Sigmoid colon (tissue), 7 donors: ENCODE measurements around the gene KLHL22. TPM values are rescaled to one million over a fixed set of nuclear protein-coding genes. Genes with fewer than 3 reads are reported as not detected.
A peak's percentile ranks its signal among the peaks of the same experiment; 100 is the strongest.
"Not testable (repeated sequence)": the region's sequence is repeated elsewhere in the genome, so short reads cannot be mapped to it uniquely, and the experiment has no call there.

Experiments used
- DNase-seq: peaks from one replicate; pipeline ENCODE4 v3.0.0-alpha.2; 2019
- H3K27ac ChIP-seq, 4 donors: fragments of 200-600 bp; sonication (generic); one replicate each; pipeline ENCODE4 v1.5.1; 2016 to 2019; ENCODE audit warnings: mild to moderate bottlenecking in 1 of 4
- H3K27me3 ChIP-seq, 3 donors: fragments of 200-600 bp; sonication (generic); one replicate each; pipeline ENCODE4 v1.5.1; 2019; ENCODE audit warnings: mild to moderate bottlenecking in 1 of 3
- H3K36me3 ChIP-seq, 4 donors: fragments of 200-600 bp; sonication (generic); one replicate each; pipeline ENCODE4 v1.5.1; 2016 to 2019
- H3K4me1 ChIP-seq, 4 donors: fragments of 200-600 bp; sonication (generic); one replicate each; pipeline ENCODE4 v1.5.1; 2017 to 2019
- H3K4me3 ChIP-seq, 4 donors: fragments of 200-600 bp; sonication (generic); one replicate each; pipeline ENCODE4 v1.5.1; 2017 to 2019; ENCODE audit warnings: mild to moderate bottlenecking in 2 of 4, moderate library complexity in 1 of 4
- H3K9me3 ChIP-seq, 4 donors: fragments of 200-600 bp in 3 of 4; sonication (generic) in 3 of 4; one replicate each; pipeline versions ENCODE4 v1.5.1 to v1.6.1; 2013 to 2019
- CTCF ChIP-seq, 4 experiments: fragments of 450-650 bp in 3 of 4; fragments of 200-600 bp in 1 of 4; IDR thresholded peaks; one replicate each; pipeline ENCODE4 v1.5.1; 2016 to 2019; ENCODE audit warnings: antibody characterized with exemption in 4 of 4, mild to moderate bottlenecking in 3 of 4, moderate library complexity in 2 of 4
- EP300 ChIP-seq, 4 donors: sonication (generic); formaldehyde crosslinking; IDR thresholded peaks; one replicate each; pipeline ENCODE4 v1.6.1; 2017; ENCODE audit warnings: antibody characterized with exemption in 4 of 4
- POLR2A ChIP-seq, 2 donors: fragments of 450-650 bp; IDR thresholded peaks; one replicate each; pipeline ENCODE4 v1.6.1; 2016; ENCODE audit warnings: antibody characterized with exemption in 2 of 2, mild to moderate bottlenecking in 2 of 2, moderate library complexity in 2 of 2
- POLR2AphosphoS5 ChIP-seq, 4 donors: sonication (generic); formaldehyde crosslinking; IDR thresholded peaks; one replicate each; pipeline ENCODE4 v1.6.1; 2017; ENCODE audit warnings: antibody characterized with exemption in 4 of 4
- WGBS, 2 donors: extraction: QIAGEN DNeasy Blood & Tissue Kit; methylation state at CpG; one replicate each; pipeline ENCODE4 v1.1.7; 2013; 5-methylcytosine and 5-hydroxymethylcytosine counted together
- intact Hi-C: fragments of 100-400 bp; cut with DNase I; formaldehyde crosslinking; loops from one replicate; pipeline ENCODE4 v1.15.1; 2023
- polyA plus RNA-seq, 3 donors: library from polyadenylated mRNA; stranded (reverse); fragments of 200-250 nt; gene quantifications; one replicate each; pipeline ENCODE4 v1.2.3, GENCODE V29; 2013
- total RNA-seq, 4 donors: library from RNA; depleted of rRNA; stranded (reverse); fragments of >200 nt; gene quantifications; one replicate each; pipeline ENCODE4 v1.1.0, GENCODE V29; 2016
- donor health status: healthy with polysubstance abuse.
- donor health status: Bipolar disorder and iron deficiency.
- donor health status: healthy.

Gene KLHL22
- total and polyA plus RNA-seq, 7 donors: 5.4 to 39.6 (median 26.4) TPM

DNA sequence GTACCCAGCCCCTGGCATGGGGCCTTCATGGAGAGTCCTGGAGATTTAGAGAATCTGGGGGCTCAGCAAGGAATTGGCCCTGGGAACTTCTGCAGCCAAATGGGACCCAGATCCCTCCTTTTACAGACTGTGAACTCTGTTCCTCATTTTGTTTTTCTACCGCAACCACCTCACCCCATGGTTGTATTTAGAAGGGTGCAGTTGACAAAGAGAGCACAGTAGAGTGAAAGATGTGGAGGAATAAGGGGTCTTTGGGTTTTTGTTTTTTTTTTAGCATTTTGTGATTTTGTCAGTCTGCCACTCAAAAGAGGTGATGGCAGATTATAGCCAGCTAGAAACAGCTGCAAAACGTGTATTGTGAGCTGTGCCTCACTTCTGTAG is 99.7 kb downstream of the KLHL22 start:
- Histone ChIP-seq H3K4me1 (peaks cover 0 to 23% (median 20%) of the 10 kb centered on the region in 4 donors), H3K27ac (no peak overlapping the region), H3K4me3 (no peak overlapping the region), H3K27me3 (no peaks in the 10 kb centered on the region), H3K36me3 (peaks cover 0 to 5% (median under 1%) of the 10 kb centered on the region in 4 donors), H3K9me3 (no peaks in the 10 kb centered on the region)
- 60 to 62% methylated on average over 2 of the region's 2 CpGs for WGBS, 2 donors
- TF ChIP-seq CTCF (IDR thresholded peaks at IDR 0.05) (no peak), POLR2A (IDR thresholded peaks at IDR 0.05) (no peak), POLR2AphosphoS5 (IDR thresholded peaks at IDR 0.05) (no peak), EP300 (IDR thresholded peaks at IDR 0.05) (no peak)
- DNase-seq: no peak
- intact Hi-C loops: no loop called here

GRCh38 chr22:20395181-20395906 is 100.3 kb downstream of the KLHL22 start:
- 84 to 85% methylated on average over 20 of the region's 20 CpGs for WGBS, 2 donors
- TF ChIP-seq POLR2AphosphoS5 (IDR thresholded peaks at IDR 0.05): no peak
- no peak for TF ChIP-seq CTCF (IDR thresholded peaks at IDR 0.05)
- TF ChIP-seq POLR2A (IDR thresholded peaks at IDR 0.05): no peak
- TF ChIP-seq EP300 (IDR thresholded peaks at IDR 0.05): no peak
- H3K9me3 ChIP-seq: no peaks in the 10 kb centered on the region
- DNase-seq: no peak
- peak overlapping the region in 1 of 4 donors; percentile 92 for H3K4me3 ChIP-seq
- H3K36me3 ChIP-seq: no peaks in the 10 kb centered on the region
- no peaks in the 10 kb centered on the region for H3K27me3 ChIP-seq
- intact Hi-C loops: no loop called here
- H3K4me1 ChIP-seq: peaks cover 0 to 23% (median 20%) of the 10 kb centered on the region in 4 donors
- H3K27ac ChIP-seq: no peak overlapping the region

DNA sequence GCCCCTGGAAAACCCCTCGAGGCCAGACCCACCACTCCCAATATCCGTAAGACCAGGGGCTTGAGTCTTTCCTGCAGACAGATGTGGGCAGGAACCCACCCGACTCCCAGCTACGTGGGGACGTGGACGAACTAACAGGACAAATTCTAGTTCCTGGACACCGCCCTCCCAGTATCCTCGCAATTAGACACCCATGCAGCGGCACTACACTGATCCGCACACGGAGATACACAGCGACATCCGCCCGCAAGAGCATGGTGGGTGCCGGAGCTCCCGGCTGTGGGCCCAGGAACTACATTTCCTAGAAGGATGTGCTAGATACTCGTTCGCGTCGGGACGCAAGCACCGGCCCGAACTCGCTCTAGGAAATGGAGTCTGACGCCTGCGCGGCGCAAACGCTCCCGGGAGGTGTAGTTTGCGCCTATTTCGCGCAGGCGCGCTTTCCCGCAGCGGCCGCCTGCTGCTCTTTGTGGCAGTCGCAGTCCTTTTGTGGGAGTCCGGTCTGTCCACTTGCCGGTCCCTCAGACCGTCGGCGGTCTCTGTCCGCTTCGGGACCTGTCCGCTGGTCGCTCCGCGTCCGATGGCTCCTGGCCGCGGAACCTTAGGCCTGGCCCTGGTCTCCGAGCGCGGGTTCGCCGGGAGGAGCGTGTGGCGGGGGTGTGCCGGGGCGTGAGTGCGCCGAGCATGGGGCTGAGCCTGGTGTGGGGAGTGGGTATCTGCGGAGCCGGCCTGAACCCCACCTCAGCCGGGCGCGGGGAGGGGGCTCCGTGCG is 101.7 kb downstream of the KLHL22 start, which contains the start of gene ZNF74:
ZNF74 (plus strand) TSS at position 447 of the 772 bp plus-strand sequence. CDS start 478 bp downstream, outside the sequence.
- peaks cover 0 to 23% (median 20%) of the 10 kb centered on the region in 4 donors for H3K4me1 ChIP-seq
- WGBS, 2 donors: 1% methylated on average over 71 of the region's 71 CpGs
- no peaks in the 10 kb centered on the region for H3K36me3 ChIP-seq
- H3K27ac ChIP-seq: peak within 1 kb of the TSS; percentile 81 to 83 (median 82)
- intact Hi-C loops: no loop called here
- H3K4me3 ChIP-seq: peak within 1 kb of the TSS; percentile 79 to 93 (median 88)
- H3K27me3 ChIP-seq: no peaks in the 10 kb centered on the region
- DNase-seq: peak; percentile 95
- TF ChIP-seq POLR2AphosphoS5 (IDR thresholded peaks at IDR 0.05): peak; percentile 58 to 77 (median 74)
- peak in 1 of 2 donors; percentile 46 for TF ChIP-seq POLR2A (IDR thresholded peaks at IDR 0.05)
- no peak for TF ChIP-seq EP300 (IDR thresholded peaks at IDR 0.05)
- peak in 1 of 4 experiments; percentile 10 for TF ChIP-seq CTCF (IDR thresholded peaks at IDR 0.05)
- H3K9me3 ChIP-seq: no peaks in the 10 kb centered on the region

- Histone ChIP-seq H3K36me3 (no peaks in the 10 kb centered on the region), H3K9me3 (no peaks in the 10 kb centered on the region), H3K27me3 (no peaks in the 10 kb centered on the region), H3K4me1 (peaks cover 0 to 23% (median 20%) of the 10 kb centered on the region in 4 donors), H3K27ac (peak overlapping the region; percentile 81 to 83 (median 82)), H3K4me3 (peak overlapping the region; percentile 79 to 93 (median 88))
- intact Hi-C loops: no loop called here
- TF ChIP-seq CTCF (IDR thresholded peaks at IDR 0.05) (no peak), POLR2AphosphoS5 (IDR thresholded peaks at IDR 0.05) (no peak), EP300 (IDR thresholded peaks at IDR 0.05) (no peak), POLR2A (IDR thresholded peaks at IDR 0.05) (no peak)
- WGBS, 2 donors: 96% methylated on average over 23 of the region's 23 CpGs
- DNase-seq: no peak
Measured at GRCh38 chr22:20392983-20393704, 102.5 kb downstream of the KLHL22 start.

DNA sequence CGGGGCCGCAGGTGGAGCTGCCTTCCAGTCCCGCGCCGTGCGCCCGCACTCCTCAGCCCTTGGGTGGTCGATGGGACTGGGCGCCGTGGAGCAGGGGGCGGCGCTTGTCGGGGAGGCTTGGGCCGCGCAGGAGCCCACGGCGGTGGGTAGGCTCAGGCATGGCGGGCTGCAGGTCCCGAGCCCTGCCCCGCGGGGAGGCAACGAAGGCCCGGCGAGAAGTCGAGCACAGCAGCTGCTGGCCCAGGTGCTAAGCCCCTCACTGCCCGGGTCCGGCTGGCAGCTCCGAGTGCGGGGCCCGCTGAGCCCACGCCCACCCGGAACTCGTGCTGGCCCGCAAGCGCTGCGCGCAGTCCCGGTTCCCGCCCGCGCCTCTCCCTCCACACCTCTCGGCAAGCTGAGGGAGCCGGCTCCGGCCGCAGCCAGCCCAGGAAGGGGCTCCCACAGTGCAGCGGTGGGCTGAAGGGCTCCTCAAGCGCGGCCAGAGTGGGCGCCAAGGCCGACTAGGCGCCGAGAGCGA is 103.2 kb downstream of the KLHL22 start:
- H3K9me3 ChIP-seq, intact Hi-C loops, DNase-seq, H3K4me3 ChIP-seq, H3K36me3 ChIP-seq, H3K27me3 ChIP-seq, H3K27ac ChIP-seq: not testable (repeated sequence)
- WGBS, 2 donors: 97 to 98% methylated on average over 53 of the region's 53 CpGs
- peaks cover 0 to 23% (median 20%) of the 10 kb centered on the region in 4 donors for H3K4me1 ChIP-seq
